Kidney (tissue), 14 donors: ENCODE results near the gene ANKDD1A. TPM values are rescaled to one million over a fixed set of nuclear protein-coding genes. Genes with fewer than 3 reads are reported as not detected.

Experiments
- DNase-seq, 5 donors: peaks; one replicate each; pipeline ENCODE4 v3.0.0-alpha.2; 2013 to 2020
- FAIRE-seq: peaks from 2 replicates; lab custom pipeline; 2012; peaks lifted over from hg19 to GRCh38; lab: Jason Lieb, UNC
- H3K27ac ChIP-seq, 2 donors: one replicate each; pipeline ENCODE4 v1.7.0; 2013; ENCODE audit warnings: low read depth in 2 of 2, low read length in 2 of 2, inconsistent platforms in 1 of 2
- H3K27me3 ChIP-seq: one replicate; pipeline ENCODE4 v1.7.1; 2013; ENCODE audit warnings: low read length, inconsistent platforms; ENCODE audit not compliant: control insufficient read depth, insufficient read depth
- H3K36me3 ChIP-seq, 3 donors: one replicate each; pipeline versions ENCODE4 v1.7.0 to v1.7.1; 2013; ENCODE audit warnings: low read length in 3 of 3, control low read depth in 1 of 3, inconsistent platforms in 1 of 3; ENCODE audit not compliant: insufficient read depth in 3 of 3, control insufficient read depth in 2 of 3
- H3K4me1 ChIP-seq, 3 donors: one replicate each; pipeline versions ENCODE4 v1.7.0 to v1.7.1; 2013; ENCODE audit warnings: low read length in 3 of 3, inconsistent platforms in 1 of 3, low read depth in 1 of 3; ENCODE audit not compliant: control insufficient read depth in 2 of 3, insufficient read depth in 2 of 3
- H3K4me3 ChIP-seq, 3 donors: one replicate each; pipeline versions ENCODE4 v1.7.0 to v1.8.1; 2013; ENCODE audit warnings: low read length in 3 of 3, control low read depth in 1 of 3, inconsistent platforms in 1 of 3
- H3K9ac ChIP-seq, 3 donors: one replicate each; pipeline versions ENCODE4 v1.7.0 to v1.7.1; 2013; ENCODE audit warnings: low read length in 3 of 3, control low read depth in 1 of 3, inconsistent platforms in 1 of 3
- H3K9me3 ChIP-seq, 3 donors: one replicate each; pipeline versions ENCODE4 v1.7.0 to v1.7.1; 2013; ENCODE audit warnings: low read length in 3 of 3, control low read depth in 1 of 3, inconsistent platforms in 1 of 3; ENCODE audit not compliant: control insufficient read depth in 2 of 3, insufficient read depth in 1 of 3
- intact Hi-C: fragments of 100-400 bp; cut with DNase I; formaldehyde crosslinking; loops from one replicate; pipeline ENCODE4 v1.11.1; 2022
- polyA plus RNA-seq: library from polyadenylated mRNA; stranded (reverse); fragments of 350-450 nt; fragmentation: Illumina TruSeq; extraction: RNeasy Lipid Tissue Mini Kit (QIAGEN cat#74804); gene quantifications from one replicate; pipeline ENCODE4 v1.2.3, GENCODE V29; 2014; ENCODE audit warnings: low read depth, low replicate concordance; ENCODE audit not compliant: insufficient read depth
- total RNA-seq: library from RNA; stranded (reverse); fragmentation: NEBNext Ultra II Directional; extraction: Animal tissue kit (Norgen Biotek cat#: 25700); gene quantifications from one replicate; pipeline ENCODE4 v1.2.1, GENCODE V29; 2021
- TF ChIP-seq, protein P1 (sequence below): IDR thresholded peaks from 3 replicates; pipeline ENCODE4 v1.5.1; 2012; ENCODE audit warnings: mild to moderate bottlenecking, moderate library complexity, borderline replicate concordance; ENCODE audit not compliant: insufficient read depth; ENCODE audit errors: extremely low read depth
- donor health status: control.
- donor health status: control.
- donor health status: control.
- donor health status: control.
- donor health status: control.
- donor health status: DM: yes; HTN: yes; CAD: no.
- donor health status: Normal renal cell carcinoma (clear cell type).

Gene ANKDD1A
- total and polyA plus RNA-seq, 2 donors from 2014 or later: 1.9 to 8.0 TPM

DNA sequence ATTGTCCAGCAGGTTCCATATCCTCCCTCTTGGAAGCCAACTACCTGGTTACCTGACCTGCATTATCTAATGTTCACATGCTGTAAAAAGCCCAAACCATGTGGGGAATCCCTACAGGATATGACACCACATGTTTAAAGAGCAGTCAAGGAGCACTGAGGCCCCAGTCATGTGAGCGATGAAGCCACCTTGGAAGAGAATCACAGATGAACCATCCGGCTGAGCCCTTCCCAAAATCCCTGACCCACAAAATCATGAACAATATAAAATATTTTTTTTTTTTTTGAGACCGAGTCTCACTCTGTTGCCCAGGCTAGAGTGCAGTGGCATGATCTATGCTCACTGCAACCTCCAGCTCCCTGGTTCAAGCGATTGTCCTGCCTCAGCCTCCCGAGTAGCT, 10.6 kb upstream of the ANKDD1A start:
- Histone ChIP-seq H3K36me3 (no peaks in the 10 kb centered on the region), H3K9me3 (peaks cover 0 to 6% (median 0%) of the 10 kb centered on the region in 3 donors), H3K4me3 (no peak overlapping the region), H3K27ac (no peak overlapping the region), H3K4me1 (peaks cover 0 to 20% (median 0%) of the 10 kb centered on the region in 3 donors), H3K27me3 (no peaks in the 10 kb centered on the region), H3K9ac (no peak overlapping the region)
- TF ChIP-seq, protein P1, sequence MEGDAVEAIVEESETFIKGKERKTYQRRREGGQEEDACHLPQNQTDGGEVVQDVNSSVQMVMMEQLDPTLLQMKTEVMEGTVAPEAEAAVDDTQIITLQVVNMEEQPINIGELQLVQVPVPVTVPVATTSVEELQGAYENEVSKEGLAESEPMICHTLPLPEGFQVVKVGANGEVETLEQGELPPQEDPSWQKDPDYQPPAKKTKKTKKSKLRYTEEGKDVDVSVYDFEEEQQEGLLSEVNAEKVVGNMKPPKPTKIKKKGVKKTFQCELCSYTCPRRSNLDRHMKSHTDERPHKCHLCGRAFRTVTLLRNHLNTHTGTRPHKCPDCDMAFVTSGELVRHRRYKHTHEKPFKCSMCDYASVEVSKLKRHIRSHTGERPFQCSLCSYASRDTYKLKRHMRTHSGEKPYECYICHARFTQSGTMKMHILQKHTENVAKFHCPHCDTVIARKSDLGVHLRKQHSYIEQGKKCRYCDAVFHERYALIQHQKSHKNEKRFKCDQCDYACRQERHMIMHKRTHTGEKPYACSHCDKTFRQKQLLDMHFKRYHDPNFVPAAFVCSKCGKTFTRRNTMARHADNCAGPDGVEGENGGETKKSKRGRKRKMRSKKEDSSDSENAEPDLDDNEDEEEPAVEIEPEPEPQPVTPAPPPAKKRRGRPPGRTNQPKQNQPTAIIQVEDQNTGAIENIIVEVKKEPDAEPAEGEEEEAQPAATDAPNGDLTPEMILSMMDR: no peak
- DNase-seq: no peak
- intact Hi-C loops: loop anchor here (10.0 kb wide), 2 partner anchors 56 to 166 kb away; partner anchors contain the start of gene PLEKHO2
- FAIRE-seq: no peak

DNA sequence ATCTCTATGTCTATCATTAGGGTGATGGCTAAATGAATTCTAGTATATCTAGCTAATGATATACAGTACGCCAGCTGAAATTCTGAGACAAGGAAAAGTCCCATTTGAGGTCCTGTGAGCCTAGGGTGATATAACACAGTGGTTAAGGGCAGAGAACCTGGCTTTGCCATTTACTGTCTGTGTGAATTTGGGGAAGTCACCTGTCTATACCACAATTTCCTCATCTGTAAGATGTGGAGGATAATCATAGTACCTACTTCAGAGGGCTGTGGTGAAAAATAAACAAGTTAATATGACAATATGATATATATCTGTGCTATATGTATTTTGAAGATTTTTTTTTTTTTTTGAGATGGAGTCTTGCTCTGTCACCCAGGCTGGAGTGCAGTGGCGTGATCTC, 9.8 kb upstream of the ANKDD1A start:
- intact Hi-C loops: loop anchor here (10.0 kb wide), 2 partner anchors 57 to 167 kb away; partner anchors contain the start of gene PLEKHO2
- TF ChIP-seq, protein P1: no peak
- no peak overlapping the region for H3K9ac ChIP-seq
- H3K4me1 ChIP-seq: peaks cover 0 to 15% (median 0%) of the 10 kb centered on the region in 3 donors
- H3K9me3 ChIP-seq: peaks cover 0 to 6% (median 0%) of the 10 kb centered on the region in 3 donors
- H3K27ac ChIP-seq: no peak overlapping the region
- no peaks in the 10 kb centered on the region for H3K27me3 ChIP-seq
- no peaks in the 10 kb centered on the region for H3K36me3 ChIP-seq
- FAIRE-seq (no peak), DNase-seq (no peak)
- no peak overlapping the region for H3K4me3 ChIP-seq

DNA sequence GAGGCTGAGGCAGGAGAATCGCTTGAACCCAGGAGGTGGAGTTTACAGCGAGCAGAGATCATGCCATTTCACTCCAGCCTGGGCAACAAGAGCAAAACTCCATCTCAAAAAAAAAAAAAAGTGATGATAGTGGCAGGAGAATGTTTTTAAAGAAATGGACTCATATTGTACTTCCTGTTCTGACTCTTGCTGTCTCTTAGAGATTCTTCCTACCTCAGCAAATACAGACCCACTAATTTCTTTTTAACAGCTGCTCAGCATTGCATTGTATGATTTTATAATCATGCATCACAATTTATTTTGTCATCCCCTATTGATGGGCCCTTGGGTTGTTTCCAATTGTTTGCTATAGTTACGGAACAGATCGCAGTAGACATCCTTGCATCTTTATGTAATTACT, 8.8 kb upstream of the ANKDD1A start:
- H3K9me3 ChIP-seq: peaks cover 0 to 6% (median 0%) of the 10 kb centered on the region in 3 donors
- H3K36me3 ChIP-seq: no peaks in the 10 kb centered on the region
- peaks cover 0 to 6% (median 0%) of the 10 kb centered on the region in 3 donors for H3K4me1 ChIP-seq
- intact Hi-C loops: loop anchor here (10.0 kb wide), 2 partner anchors 58 to 168 kb away; partner anchors contain the start of gene PLEKHO2
- no peak overlapping the region for H3K9ac ChIP-seq
- FAIRE-seq: no peak
- H3K4me3 ChIP-seq: no peak overlapping the region
- H3K27me3 ChIP-seq: no peaks in the 10 kb centered on the region
- TF ChIP-seq, protein P1: no peak
- peak in 1 of 5 donors; percentile 4 for DNase-seq
- H3K27ac ChIP-seq: no peak overlapping the region
